ENCODE measurements around the gene VCPKMT.
"Not testable (repeated sequence)": the region's sequence is repeated elsewhere in the genome, so short reads cannot be mapped to it uniquely, and the experiment has no call there.

VCPKMT gene

DNA sequence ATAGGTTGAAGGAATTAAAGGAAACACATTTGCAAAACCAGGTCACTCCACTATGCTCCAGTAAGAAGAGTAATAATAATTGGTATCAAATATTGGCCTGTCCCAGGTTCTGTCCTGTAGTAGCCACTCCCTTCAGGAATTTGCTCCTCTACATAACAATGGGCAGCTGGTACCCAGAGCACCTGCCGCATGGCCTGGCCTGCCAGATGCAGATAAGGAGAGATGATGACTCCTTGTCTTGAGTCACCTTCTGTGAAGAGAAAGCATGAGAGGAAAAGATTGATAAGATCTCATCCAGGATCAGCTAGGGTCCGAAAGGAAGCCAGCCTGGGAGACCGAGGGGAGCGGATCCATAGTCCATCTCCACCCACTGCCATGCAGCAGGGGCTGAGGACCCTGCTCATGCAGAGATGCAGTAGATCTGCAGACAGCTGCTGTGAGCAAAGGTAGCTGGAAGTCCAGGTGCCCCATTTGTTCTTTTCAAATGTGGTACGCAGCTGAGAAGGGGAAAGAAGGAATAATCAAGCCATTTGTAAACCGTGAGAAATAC, 24.3 kb downstream of the VCPKMT start:
- no peak for DNase-seq (ENCODE audit: low read depth)

- DNase-seq (ENCODE audit: low read depth), result no peak
Measured at GRCh38 chr14:50091240-50091913, 25.0 kb downstream of the VCPKMT start.

DNA sequence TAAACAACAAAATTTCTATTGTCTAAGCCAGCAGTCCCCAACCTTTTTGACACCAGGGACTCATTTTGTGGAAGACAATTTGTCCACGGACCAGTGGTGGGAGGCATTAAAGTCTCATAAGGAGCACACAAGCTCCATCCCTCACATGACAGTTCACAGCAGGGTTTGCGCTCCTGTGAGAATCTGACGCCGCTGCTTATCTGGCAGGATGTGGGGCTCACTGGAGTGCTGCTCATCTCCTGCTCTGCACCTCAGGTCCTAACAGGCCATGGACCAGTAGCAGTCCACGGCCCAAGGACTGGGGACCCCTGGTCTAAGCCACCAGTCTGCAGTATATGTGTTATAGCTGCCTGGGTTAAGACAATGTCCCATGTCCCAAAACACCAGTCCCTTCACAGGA, 27.2 kb downstream of the VCPKMT start:
- no peak for DNase-seq (ENCODE audit: low read depth)

DNA sequence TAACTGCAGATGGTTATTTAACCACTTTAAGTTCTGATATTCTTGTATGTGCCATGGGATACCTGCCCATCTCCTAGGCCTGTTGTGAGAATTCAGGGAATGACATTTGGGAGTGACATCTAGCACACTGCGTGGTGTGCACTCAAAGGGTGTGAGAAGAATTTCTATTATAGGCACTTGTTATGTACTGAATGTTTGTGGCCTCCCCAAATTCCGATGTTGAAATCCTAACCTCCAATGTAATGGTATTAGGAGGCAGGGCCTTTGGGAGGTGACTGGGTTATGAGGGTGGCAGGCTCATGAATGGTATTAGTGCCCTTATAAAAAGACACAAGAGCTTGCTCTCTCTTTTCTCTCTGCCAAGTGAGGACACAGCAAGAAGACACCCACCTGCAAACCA, 27.6 kb downstream of the VCPKMT start:
- DNase-seq (ENCODE audit: low read depth), result no peak

GRCh38 chr14:50088117-50088515, 28.3 kb downstream of the VCPKMT start:
- no peak for DNase-seq (ENCODE audit: low read depth)

DNA sequence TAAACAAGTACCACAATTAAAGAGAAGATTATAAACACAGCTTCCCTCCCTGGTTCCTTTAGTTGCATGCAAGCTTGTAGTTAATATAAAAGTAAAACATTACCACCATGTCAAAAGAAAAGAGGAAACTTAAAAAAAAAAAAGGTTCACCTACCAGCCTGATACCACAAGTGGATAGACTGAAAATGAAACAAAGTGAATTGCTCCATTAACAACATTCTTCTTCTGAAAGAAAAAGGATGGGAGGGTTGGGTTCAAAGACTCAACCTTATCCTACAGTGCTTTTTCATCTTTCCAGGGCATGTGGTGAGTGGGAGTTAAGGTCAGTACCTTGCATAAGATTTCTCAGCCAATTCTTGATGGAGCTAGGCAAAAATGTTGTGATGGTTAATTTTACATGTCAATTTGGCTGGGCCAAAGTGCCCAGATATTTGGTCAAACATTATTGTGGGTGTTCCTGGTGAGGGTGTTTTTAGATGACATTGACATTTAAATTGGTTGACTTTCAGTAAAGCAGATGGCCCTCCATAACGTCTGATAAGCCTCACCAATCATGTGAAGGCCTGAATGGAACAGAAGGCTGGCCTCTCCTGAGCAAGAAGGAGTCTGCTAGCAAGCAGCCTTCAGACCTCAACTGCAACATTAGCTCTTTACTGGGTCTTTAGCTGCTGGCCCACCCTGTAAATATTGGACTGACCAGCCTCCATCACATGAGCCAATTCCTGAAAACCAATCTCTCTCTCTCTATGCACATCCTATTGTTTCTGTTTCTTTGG, 28.8 kb downstream of the VCPKMT start:
- no peak for DNase-seq (ENCODE audit: low read depth)

- DNase-seq (ENCODE audit: low read depth), result no peak
Measured at GRCh38 chr14:50086321-50086711, 30.1 kb downstream of the VCPKMT start.

DNA sequence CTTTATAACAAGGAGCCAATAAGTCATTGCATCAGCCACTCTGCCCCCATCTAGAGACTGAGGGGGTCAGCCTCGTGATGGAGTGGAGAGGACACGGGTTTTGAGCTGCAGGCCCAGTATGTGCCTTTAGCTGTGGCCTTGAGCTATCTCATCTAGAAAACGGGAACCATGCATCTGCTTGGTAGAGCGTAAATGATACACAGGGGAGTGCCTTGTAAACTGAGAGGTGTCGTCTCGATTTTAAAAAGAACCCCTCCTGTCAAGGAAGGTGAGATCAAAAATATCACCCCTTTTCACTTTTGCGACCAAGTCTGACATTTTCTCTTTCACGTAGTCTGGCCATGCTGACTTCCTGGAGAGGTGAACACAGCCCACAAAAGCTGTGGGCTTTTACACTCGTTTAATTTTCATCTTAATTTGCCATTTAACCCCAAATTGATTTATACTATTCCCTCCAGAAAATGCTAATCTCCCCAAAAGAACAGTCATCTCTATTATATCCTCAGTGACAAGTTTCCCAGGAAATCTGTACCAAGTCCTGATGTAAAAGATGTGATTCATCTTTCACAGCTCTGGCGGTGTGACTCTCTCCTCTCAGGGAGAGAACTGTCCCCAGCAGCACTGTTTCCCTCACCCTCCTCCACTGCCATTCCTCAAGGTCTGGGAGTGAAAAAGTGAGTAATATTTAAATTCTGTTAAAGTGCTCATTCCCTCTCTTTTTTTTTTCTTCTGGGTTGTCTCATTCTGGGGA, 30.6 kb downstream of the VCPKMT start:
- no peak for DNase-seq (ENCODE audit: low read depth)

GRCh38 chr14:50084666-50085065, 31.7 kb downstream of the VCPKMT start:
- no peak for DNase-seq (ENCODE audit: low read depth)

GRCh38 chr14:50083467-50084337, 32.7 kb downstream of the VCPKMT start:
- DNase-seq (ENCODE audit: low read depth), result peak; percentile 36

DNA sequence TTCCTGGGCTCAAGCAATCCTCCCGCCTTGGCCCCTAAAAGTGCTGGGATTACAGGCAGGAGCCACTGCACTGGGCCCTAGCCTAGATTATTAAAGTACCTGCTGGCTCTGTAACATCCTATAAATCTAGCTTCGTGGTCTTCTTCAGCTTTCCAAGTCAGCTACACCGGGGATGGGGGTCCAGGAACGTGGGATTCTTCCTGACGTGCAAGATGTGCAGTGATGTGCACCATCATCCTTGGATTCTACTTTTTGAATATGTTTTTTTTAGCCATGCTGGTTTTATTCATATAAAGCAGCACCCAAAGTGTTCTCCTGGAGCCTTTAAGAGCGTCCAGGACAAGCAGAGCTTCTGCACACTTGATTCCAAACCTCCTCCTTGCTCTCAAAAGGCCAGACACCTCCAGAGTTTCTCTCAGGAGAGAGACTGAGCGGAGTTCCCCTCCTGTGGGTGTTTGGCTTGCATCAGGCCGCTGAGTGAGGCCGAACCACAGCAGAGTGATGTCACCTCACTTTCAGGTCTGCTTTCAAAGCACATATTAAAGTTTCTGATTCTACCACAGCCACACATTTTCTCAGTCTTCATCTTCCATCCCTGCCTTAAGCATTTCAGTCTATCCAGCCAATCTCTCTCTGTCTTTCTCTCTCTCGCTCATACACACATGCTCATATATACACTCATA, 33.4 kb downstream of the VCPKMT start:
- DNase-seq (ENCODE audit: low read depth), result peak; percentile 77

GRCh38 chr14:50082308-50082742, 34.0 kb downstream of the VCPKMT start:
- DNase-seq (ENCODE audit: low read depth), result peak; percentile 51

- DNase-seq (ENCODE audit: low read depth), result not testable (repeated sequence)
Measured at GRCh38 chr14:50079103-50079502, 37.3 kb downstream of the VCPKMT start.

- not testable (repeated sequence) for DNase-seq (ENCODE audit: low read depth)
Measured at GRCh38 chr14:50073663-50074062, 42.7 kb downstream of the VCPKMT start.

- no peak for DNase-seq (ENCODE audit: low read depth)
Measured at GRCh38 chr14:50072395-50072794, 44.0 kb downstream of the VCPKMT start.

DNA sequence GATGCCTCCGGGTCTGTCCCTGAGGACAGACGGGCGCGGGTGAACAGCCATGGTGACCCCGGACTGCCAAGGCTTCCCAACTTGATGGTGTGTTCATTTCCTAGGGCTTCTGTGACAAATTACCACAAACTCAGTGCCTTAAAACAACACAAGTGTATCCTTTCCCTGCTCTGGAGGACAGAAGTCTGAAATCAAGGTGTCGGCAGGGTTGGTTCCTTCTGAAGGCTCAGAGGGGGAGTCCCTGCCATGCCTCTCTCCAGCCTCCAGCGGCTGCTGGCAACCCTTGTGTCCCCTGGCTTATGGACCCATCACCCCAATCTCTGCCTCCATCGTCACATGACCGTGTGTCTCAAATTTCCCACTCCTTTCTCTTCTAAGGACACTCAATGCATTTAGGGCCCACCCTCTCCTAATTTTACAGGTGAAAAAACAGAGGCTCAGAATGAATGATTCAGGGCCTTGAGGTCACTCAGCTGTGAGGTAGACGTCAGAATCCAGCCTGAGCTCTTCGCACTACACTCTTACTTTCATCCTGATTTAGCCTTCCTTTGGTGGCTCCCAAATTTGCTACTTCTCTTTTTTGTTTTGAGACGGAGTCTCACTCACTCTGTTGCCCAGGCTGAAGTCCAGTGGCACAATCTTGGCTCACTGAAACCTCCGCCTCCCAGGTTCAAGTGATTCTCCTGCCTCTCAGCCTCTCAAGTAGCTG, 45.4 kb downstream of the VCPKMT start:
- no peak for DNase-seq (ENCODE audit: low read depth)

DNA sequence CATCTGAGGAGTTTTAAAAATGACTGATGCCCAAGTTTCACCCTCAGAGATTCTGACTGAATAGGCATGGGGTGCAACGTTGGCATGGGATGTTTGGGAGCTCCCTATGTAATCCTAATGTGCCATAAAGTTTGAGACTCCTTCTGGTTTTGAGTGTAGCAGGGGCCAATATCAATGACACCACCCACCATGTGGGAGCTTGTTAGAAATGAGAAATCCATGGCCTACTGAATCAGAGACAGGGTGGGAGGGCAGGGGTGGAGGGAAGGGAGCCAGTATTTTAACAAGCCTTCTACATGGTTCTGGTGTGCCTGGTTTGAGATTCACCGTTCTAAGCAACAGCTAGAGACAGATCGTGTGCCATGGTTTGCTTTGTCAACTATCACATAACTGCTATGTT, 46.1 kb downstream of the VCPKMT start:
- no peak for DNase-seq (ENCODE audit: low read depth)

GRCh38 chr14:50069325-50069724, 47.0 kb downstream of the VCPKMT start:
- DNase-seq (ENCODE audit: low read depth), result no peak

GRCh38 chr14:50068496-50068895, 47.9 kb downstream of the VCPKMT start:
- no peak for DNase-seq (ENCODE audit: low read depth)

DNA sequence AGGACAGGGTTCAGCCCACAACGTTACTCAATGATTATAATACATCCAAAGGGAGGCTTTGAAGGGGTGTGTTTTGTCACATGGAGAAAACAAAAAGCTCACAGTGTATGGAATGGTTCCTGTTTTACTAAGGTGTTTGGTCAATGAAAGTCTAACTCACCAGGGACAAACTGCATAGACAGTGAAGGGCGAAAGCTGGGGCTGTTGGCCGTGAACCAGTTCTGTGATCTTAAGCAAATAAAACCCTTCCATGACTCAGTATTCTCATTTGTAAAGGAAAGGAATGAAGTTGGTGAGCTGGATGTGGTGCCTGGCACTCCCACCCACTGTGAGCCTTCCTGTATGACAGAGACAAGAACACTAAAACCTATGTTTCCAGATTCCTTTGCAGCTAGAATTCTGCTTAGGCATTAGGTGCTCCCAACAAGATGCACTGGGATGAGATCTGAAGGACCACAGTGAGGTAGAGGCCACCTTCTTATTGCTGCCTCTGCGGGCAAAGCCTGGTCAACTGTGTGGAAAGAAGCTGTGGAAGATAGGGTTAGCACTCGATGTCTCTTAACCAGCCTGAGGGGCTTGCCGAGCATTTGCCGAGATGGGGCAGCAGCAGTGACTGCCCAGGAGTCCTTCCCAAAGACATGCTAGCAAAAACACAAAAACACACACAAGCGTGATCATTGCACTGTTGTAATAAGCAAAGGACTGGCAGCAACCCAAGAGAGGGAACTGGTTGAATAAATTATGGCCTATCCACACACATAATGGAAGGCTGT, 48.5 kb downstream of the VCPKMT start:
- DNase-seq (ENCODE audit: low read depth), result no peak

All from activated gamma-delta T cell treated with anti-CD3 and anti-CD28 coated beads, Interleukin-2, amount 50 U/mL, for 16 hours (primary cell).